ENCODE data around the gene UROS.

DNA sequence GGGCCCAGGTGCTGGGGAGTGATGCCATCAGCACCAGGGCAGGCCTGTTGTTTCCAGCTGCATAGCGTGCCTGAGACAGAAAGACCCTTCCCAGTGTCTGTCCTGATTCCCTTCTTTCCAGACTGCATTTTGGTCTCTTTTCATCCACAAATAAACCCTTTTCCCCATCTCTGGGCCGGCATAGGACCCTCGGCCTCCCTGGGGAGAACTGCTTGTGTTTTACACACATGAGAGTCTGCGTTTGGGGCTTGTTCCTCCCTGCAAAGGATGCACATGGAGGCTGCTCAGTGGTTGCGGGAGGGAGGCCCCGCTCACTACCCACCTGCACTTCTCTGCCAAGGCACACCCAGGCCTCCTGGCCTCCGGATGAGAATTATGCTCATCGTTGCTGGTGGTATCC, 41.7 kb downstream of the UROS start:
- TF ChIP-seq, protein P1, sequence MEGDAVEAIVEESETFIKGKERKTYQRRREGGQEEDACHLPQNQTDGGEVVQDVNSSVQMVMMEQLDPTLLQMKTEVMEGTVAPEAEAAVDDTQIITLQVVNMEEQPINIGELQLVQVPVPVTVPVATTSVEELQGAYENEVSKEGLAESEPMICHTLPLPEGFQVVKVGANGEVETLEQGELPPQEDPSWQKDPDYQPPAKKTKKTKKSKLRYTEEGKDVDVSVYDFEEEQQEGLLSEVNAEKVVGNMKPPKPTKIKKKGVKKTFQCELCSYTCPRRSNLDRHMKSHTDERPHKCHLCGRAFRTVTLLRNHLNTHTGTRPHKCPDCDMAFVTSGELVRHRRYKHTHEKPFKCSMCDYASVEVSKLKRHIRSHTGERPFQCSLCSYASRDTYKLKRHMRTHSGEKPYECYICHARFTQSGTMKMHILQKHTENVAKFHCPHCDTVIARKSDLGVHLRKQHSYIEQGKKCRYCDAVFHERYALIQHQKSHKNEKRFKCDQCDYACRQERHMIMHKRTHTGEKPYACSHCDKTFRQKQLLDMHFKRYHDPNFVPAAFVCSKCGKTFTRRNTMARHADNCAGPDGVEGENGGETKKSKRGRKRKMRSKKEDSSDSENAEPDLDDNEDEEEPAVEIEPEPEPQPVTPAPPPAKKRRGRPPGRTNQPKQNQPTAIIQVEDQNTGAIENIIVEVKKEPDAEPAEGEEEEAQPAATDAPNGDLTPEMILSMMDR (IDR thresholded peaks at IDR 0.05; ENCODE audit: insufficient read depth, low read length), result no peak
- TF ChIP-seq, protein P2, sequence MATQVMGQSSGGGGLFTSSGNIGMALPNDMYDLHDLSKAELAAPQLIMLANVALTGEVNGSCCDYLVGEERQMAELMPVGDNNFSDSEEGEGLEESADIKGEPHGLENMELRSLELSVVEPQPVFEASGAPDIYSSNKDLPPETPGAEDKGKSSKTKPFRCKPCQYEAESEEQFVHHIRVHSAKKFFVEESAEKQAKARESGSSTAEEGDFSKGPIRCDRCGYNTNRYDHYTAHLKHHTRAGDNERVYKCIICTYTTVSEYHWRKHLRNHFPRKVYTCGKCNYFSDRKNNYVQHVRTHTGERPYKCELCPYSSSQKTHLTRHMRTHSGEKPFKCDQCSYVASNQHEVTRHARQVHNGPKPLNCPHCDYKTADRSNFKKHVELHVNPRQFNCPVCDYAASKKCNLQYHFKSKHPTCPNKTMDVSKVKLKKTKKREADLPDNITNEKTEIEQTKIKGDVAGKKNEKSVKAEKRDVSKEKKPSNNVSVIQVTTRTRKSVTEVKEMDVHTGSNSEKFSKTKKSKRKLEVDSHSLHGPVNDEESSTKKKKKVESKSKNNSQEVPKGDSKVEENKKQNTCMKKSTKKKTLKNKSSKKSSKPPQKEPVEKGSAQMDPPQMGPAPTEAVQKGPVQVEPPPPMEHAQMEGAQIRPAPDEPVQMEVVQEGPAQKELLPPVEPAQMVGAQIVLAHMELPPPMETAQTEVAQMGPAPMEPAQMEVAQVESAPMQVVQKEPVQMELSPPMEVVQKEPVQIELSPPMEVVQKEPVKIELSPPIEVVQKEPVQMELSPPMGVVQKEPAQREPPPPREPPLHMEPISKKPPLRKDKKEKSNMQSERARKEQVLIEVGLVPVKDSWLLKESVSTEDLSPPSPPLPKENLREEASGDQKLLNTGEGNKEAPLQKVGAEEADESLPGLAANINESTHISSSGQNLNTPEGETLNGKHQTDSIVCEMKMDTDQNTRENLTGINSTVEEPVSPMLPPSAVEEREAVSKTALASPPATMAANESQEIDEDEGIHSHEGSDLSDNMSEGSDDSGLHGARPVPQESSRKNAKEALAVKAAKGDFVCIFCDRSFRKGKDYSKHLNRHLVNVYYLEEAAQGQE (IDR thresholded peaks at IDR 0.05; ENCODE audit: insufficient replicate concordance, low read depth), result no peak
- TF ChIP-seq GABPA (IDR thresholded peaks at IDR 0.05; ENCODE audit: low read depth), result no peak
- TF ChIP-seq SPI1 (IDR thresholded peaks at IDR 0.05; ENCODE audit: borderline replicate concordance, low read depth), result no peak
